PFSK-1 (cell line): ENCODE measurements around the gene OR13F1.

Source experiments
- FOXP2 ChIP-seq: optimal IDR thresholded peaks from 2 replicates; pipeline ENCODE3; 2011; ENCODE audit warnings: borderline replicate concordance, control low read depth, inconsistent platforms; ENCODE audit not compliant: insufficient read depth; ENCODE audit errors: extremely low read length, extremely low read depth
- POLR2AphosphoS5 ChIP-seq: IDR thresholded peaks from 2 replicates; pipeline ENCODE4 v1.6.1; 2012; ENCODE audit warnings: low read depth, mild to moderate bottlenecking, control low read depth, low read length, moderate library complexity
- SIN3A ChIP-seq: IDR thresholded peaks from 2 replicates; pipeline ENCODE4 v1.6.1; 2012; ENCODE audit warnings: mild to moderate bottlenecking, low read length, moderate library complexity, borderline replicate concordance; ENCODE audit not compliant: insufficient read depth
- TAF1 ChIP-seq: IDR thresholded peaks from 2 replicates; pipeline ENCODE4 v1.6.1; 2012; ENCODE audit warnings: low read length, control low read depth, borderline replicate concordance; ENCODE audit not compliant: insufficient read depth
- TF ChIP-seq, protein P1 (sequence below), 2 experiments: IDR thresholded peaks; 2 replicates each; pipeline versions ENCODE4 v1.6.1 to v1.8.0; 2011 to 2012; ENCODE audit warnings: low read depth in 2 of 2, low read length in 2 of 2, control low read depth in 1 of 2, inconsistent platforms in 1 of 2, mild to moderate bottlenecking in 1 of 2, moderate library complexity in 1 of 2; ENCODE audit not compliant: insufficient read depth in 1 of 2

Gene OR13F1

DNA sequence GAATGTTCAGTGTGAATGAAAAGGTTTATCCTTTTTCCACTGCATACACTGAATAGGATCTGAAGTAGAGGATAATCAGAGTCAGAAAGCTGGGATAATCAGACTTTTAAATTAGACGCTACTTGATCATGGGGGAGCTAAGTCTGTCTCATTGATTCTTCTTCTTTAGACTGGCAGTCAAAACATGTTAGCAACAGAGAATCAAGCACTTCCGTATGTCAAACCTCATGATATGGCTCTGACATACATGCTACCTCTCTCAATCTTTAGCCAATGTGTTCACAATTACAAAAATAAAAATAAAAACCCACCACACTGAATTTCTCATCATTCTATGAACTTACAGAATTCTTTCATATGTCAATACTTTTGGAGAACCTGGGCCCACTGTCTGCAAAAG, 19.0 kb upstream of the OR13F1 start:
- TF ChIP-seq, protein P1, sequence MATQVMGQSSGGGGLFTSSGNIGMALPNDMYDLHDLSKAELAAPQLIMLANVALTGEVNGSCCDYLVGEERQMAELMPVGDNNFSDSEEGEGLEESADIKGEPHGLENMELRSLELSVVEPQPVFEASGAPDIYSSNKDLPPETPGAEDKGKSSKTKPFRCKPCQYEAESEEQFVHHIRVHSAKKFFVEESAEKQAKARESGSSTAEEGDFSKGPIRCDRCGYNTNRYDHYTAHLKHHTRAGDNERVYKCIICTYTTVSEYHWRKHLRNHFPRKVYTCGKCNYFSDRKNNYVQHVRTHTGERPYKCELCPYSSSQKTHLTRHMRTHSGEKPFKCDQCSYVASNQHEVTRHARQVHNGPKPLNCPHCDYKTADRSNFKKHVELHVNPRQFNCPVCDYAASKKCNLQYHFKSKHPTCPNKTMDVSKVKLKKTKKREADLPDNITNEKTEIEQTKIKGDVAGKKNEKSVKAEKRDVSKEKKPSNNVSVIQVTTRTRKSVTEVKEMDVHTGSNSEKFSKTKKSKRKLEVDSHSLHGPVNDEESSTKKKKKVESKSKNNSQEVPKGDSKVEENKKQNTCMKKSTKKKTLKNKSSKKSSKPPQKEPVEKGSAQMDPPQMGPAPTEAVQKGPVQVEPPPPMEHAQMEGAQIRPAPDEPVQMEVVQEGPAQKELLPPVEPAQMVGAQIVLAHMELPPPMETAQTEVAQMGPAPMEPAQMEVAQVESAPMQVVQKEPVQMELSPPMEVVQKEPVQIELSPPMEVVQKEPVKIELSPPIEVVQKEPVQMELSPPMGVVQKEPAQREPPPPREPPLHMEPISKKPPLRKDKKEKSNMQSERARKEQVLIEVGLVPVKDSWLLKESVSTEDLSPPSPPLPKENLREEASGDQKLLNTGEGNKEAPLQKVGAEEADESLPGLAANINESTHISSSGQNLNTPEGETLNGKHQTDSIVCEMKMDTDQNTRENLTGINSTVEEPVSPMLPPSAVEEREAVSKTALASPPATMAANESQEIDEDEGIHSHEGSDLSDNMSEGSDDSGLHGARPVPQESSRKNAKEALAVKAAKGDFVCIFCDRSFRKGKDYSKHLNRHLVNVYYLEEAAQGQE (IDR thresholded peaks at IDR 0.05; ENCODE audit: insufficient read depth in 1 of 2, low read depth in 2 of 2, low read length in 2 of 2), result no peak
- TF ChIP-seq FOXP2, result no peak

DNA sequence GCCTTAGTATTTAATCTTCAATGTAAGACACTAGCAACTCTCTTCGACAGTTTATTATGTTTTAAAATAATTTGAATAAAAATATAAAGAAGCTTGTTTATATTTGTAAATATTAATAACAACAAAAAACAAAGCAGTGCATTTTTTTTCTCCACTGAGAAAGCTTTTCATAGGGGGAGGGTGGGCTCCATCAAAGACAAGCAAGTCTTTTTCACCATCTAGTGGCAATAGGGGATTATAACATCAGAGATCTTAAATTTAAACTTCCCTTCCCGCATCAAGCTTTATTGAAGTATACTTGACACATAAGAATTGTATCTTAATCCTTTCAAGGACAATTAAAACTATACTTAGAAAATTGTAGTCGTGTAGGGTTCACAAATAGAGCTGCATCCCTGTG, 9.3 kb upstream of the OR13F1 start:
- TF ChIP-seq SIN3A (no peak), POLR2AphosphoS5 (no peak), FOXP2 (no peak), TAF1 (no peak)
- TF ChIP-seq, protein P1 (IDR thresholded peaks at IDR 0.05; ENCODE audit: insufficient read depth in 1 of 2, low read depth in 2 of 2, low read length in 2 of 2), result no peak

DNA sequence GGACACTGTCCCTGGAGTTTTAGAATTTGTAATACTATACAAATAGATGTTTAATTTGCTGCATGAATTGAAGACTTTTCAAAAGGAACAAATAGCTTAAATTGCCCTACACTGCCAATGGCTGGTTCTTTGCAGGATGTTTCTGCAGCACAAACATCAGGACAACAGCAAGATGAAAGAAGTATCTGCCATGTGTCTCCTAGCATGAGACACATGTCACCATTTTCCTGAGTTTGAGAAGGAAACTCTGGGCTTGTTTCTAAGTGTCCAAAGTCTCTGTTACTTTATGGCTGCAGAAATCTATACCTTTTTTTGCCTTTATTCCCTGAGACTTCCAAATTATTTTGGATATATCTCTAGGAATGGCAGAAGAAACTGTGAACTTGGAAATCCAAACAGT, 623 bp upstream of the OR13F1 start:
- no peak for TF ChIP-seq FOXP2

DNA sequence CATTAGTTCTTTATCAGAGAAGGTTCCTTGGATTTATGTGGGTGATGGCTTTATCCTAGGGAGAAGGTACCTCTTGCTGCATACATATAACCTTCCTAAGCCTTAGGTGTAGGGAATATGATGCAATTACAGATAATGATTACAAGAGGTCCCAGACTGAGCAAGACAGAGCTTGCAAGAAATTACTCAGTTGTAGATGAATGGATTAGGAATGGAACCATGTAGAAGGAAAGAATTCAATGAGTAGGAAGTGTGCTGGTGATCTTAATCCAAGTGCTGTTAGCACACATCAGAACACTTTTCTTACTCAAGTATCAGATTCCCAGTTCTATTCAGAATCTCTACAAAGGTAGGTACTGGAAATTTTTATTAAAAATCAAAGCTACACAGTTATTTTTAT, 2.5 kb downstream of the OR13F1 start:
- no peak for TF ChIP-seq POLR2AphosphoS5
- no peak for TF ChIP-seq SIN3A
- TF ChIP-seq, protein P1 (IDR thresholded peaks at IDR 0.05; ENCODE audit: insufficient read depth in 1 of 2, low read depth in 2 of 2, low read length in 2 of 2), result no peak
- TF ChIP-seq FOXP2, result no peak
- TF ChIP-seq TAF1, result no peak

DNA sequence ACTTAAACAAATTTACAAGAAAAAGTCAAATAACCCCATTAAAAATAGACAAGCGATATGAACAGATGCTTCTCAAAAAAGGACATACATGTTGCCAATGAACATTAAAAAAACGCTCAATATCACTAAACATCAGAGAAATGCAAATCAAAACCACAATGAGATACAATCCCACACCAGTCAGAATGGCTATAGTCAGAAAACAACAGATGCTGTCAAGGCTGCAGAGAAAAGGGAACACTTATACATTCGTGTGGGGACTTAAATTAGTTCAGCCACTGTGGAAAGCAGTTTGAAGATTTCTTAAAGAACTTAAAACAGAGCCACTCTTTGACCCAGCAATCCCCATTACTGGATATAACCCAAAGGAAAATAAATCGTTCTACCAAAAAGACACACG, 10.8 kb downstream of the OR13F1 start:
- TF ChIP-seq, protein P1 (IDR thresholded peaks at IDR 0.05; ENCODE audit: insufficient read depth in 1 of 2, low read depth in 2 of 2, low read length in 2 of 2), result no peak
- TF ChIP-seq SIN3A (no peak), TAF1 (no peak), FOXP2 (no peak), POLR2AphosphoS5 (no peak)

DNA sequence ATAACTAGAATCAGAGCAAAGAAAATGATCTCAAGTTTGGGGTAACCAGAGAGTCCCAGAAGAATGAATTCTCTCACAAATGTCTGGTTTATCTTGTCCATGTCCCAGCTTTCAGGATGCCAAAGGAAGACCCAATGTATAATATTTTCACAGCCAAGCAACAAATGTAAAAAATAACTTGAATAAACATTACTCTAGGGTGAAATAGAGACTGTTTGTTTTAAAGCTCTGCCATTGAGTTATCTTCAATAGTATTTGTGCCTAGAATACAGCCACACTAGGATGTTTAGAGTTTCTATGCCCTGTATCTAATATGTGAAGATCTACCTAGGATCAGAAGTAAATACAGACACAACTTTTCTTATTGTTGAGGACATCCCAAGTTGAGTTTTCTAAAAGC, 23.0 kb downstream of the OR13F1 start, which contains the start of gene OR13C4:
Gene OR13C4 (minus strand): TSS at position 101 of the 400 bp plus-strand sequence. CDS start 0 bp downstream, at position 101.
- TF ChIP-seq FOXP2 (no peak), SIN3A (no peak), POLR2AphosphoS5 (no peak)
- TF ChIP-seq, protein P1 (IDR thresholded peaks at IDR 0.05; ENCODE audit: insufficient read depth in 1 of 2, low read depth in 2 of 2, low read length in 2 of 2), result no peak
